A549 (cell line): ENCODE measurements around the gene ZSWIM3. TPM values are rescaled to one million over a fixed set of nuclear protein-coding genes. Genes with fewer than 3 reads are reported as not detected.

Experiments used
- ATAC-seq, 2 experiments: fragments of 200-7000 bp in 1 of 2; fragments of >200 bp in 1 of 2; cut with Nextera tagmentation in 1 of 2; cut with Tn5 transposase in 1 of 2; 3 replicates each; pipeline versions ENCODE4 v1.8.0 to v1.9.1; 2018 to 2020; ENCODE audit warnings: mild to moderate bottlenecking in 1 of 2, moderate library complexity in 1 of 2
- CTCF ChIA-PET: fragments of 300-600 bp; sonication (Branson Sonifier 250); formaldehyde crosslinking; extraction: SDS; loops from one replicate; lab custom pipeline; 2021; ENCODE audit warnings: antibody characterized with exemption, inconsistent platforms; lab: Yijun Ruan, JAX
- POLR2A ChIA-PET: fragments of 350-600 bp; formaldehyde crosslinking; extraction: SDS; loops from one replicate; lab custom pipeline; 2021; ENCODE audit warnings: antibody characterized with exemption, inconsistent platforms; lab: Yijun Ruan, JAX
- DNase-seq, 2 experiments: peaks; one replicate each; pipeline versions ENCODE4 v3.0.0 to v3.0.0-alpha.2; 2011 to 2016; ENCODE audit warnings: low read depth in 1 of 2, low spot score in 1 of 2
- FAIRE-seq: peaks from 2 replicates; lab custom pipeline; 2011; peaks lifted over from hg19 to GRCh38; lab: Jason Lieb, UNC
- H3K27ac ChIP-seq, 2 experiments: fragments of >200 bp; sonication (Bioruptor Twin); formaldehyde crosslinking; 3 replicates each; pipeline ENCODE4 v1.5.1; 2016 to 2017
- H3K4me1 ChIP-seq: fragments of >200 bp; sonication (Bioruptor Twin); formaldehyde crosslinking; 3 replicates; pipeline ENCODE4 v1.6.1; 2016
- H3K4me2 ChIP-seq: fragments of >200 bp; sonication (Bioruptor Twin); formaldehyde crosslinking; 3 replicates; pipeline ENCODE4 v1.6.1; 2016
- H3K4me3 ChIP-seq: fragments of >200 bp; sonication (Bioruptor Twin); formaldehyde crosslinking; 3 replicates; pipeline ENCODE4 v1.5.1; 2016
- H3K9me3 ChIP-seq: fragments of >200 bp; sonication (Bioruptor Twin); formaldehyde crosslinking; 3 replicates; pipeline ENCODE4 v1.6.1; 2016
- BHLHE40 ChIP-seq: IDR thresholded peaks from 2 replicates; pipeline ENCODE4 v1.6.1; 2012; ENCODE audit warnings: low read depth, low read length, inconsistent platforms
- CBX2 ChIP-seq: fragments of 200-600 bp; sonication (generic); IDR thresholded peaks from 2 replicates; pipeline ENCODE4 v1.6.1; 2016; ENCODE audit warnings: low read depth, mild to moderate bottlenecking, borderline replicate concordance
- CHD2 ChIP-seq: fragments of 150-350 bp; IDR thresholded peaks from 2 replicates; pipeline ENCODE4 v1.6.1; 2014; ENCODE audit warnings: low read length; ENCODE audit not compliant: partially characterized antibody
- ESRRA ChIP-seq: fragments of 150-350 bp; IDR thresholded peaks from 2 replicates; pipeline ENCODE4 v1.6.1; 2014; ENCODE audit warnings: mild to moderate bottlenecking, low read length, borderline replicate concordance
- FOSB ChIP-seq: fragments of 250-450 bp; sonication (Bioruptor Pico); IDR thresholded peaks from 2 replicates; pipeline ENCODE4 v1.5.0; 2020; ENCODE audit warnings: mild to moderate bottlenecking, moderate library complexity
- FOSL2 ChIP-seq, 2 experiments: fragments of 450-650 bp in 1 of 2; fragments of >200 bp in 1 of 2; sonication (Bioruptor Twin) in 1 of 2; formaldehyde crosslinking; IDR thresholded peaks; 2 replicates each; pipeline versions ENCODE4 v1.5.0 to v1.6.1; 2016 to 2020; ENCODE audit warnings: mild to moderate bottlenecking in 1 of 2, moderate library complexity in 1 of 2
- FOXS1 ChIP-seq: fragments of 250-450 bp; sonication (Bioruptor Pico); IDR thresholded peaks from 2 replicates; pipeline ENCODE4 v1.5.0; 2020; ENCODE audit warnings: mild to moderate bottlenecking, moderate library complexity
- GATA3 ChIP-seq: IDR thresholded peaks from 2 replicates; pipeline ENCODE4 v1.6.1; 2012; ENCODE audit warnings: borderline replicate concordance
- HES2 ChIP-seq: fragments of >200 bp; sonication (Bioruptor Twin); formaldehyde crosslinking; IDR thresholded peaks from 2 replicates; pipeline ENCODE4 v1.6.1; 2016
- HMGXB4 ChIP-seq: fragments of 250-450 bp; sonication (Bioruptor Pico); IDR thresholded peaks from 2 replicates; pipeline ENCODE4 v1.5.0; 2021; ENCODE audit warnings: mild to moderate bottlenecking, moderate library complexity, borderline replicate concordance
- HOXA7 ChIP-seq: fragments of 250-450 bp; sonication (Bioruptor Pico); IDR thresholded peaks from 2 replicates; pipeline ENCODE4 v1.5.0; 2020; ENCODE audit warnings: mild to moderate bottlenecking, moderate library complexity
- HOXB5 ChIP-seq: fragments of 250-450 bp; sonication (Bioruptor Pico); IDR thresholded peaks from 2 replicates; pipeline ENCODE4 v1.5.0; 2020; ENCODE audit warnings: mild to moderate bottlenecking, moderate library complexity
- JUN ChIP-seq, 2 experiments: fragments of >200 bp; sonication (Bioruptor Twin); formaldehyde crosslinking; IDR thresholded peaks; 2 replicates in 1 of 2; 3 replicates in 1 of 2; pipeline ENCODE4 v1.6.1; 2016 to 2017
- KDM5A ChIP-seq: fragments of 200-600 bp; sonication (generic); IDR thresholded peaks from 2 replicates; pipeline ENCODE4 v1.6.1; 2016; ENCODE audit warnings: antibody characterized with exemption, mild to moderate bottlenecking
- MAX ChIP-seq: IDR thresholded peaks from 2 replicates; pipeline ENCODE4 v1.6.1; 2012
- MAZ ChIP-seq: fragments of 150-350 bp; IDR thresholded peaks from 2 replicates; pipeline ENCODE4 v1.6.1; 2014; ENCODE audit warnings: antibody characterized with exemption, low read depth, low read length, borderline replicate concordance
- NPAS2 ChIP-seq: fragments of 250-450 bp; sonication (Bioruptor Pico); IDR thresholded peaks from 2 replicates; pipeline ENCODE4 v1.8.0; 2022; ENCODE audit warnings: mild to moderate bottlenecking, moderate library complexity, borderline replicate concordance
- NR3C1 ChIP-seq: fragments of >200 bp; sonication (Bioruptor Twin); formaldehyde crosslinking; IDR thresholded peaks from 3 replicates; pipeline ENCODE4 v1.6.1; 2017
- PBX3 ChIP-seq: IDR thresholded peaks from 2 replicates; pipeline ENCODE4 v1.6.1; 2012
- POLR2A ChIP-seq: IDR thresholded peaks from 2 replicates; pipeline ENCODE4 v1.6.1; 2012; ENCODE audit warnings: mild to moderate bottlenecking, low read length
- POLR2AphosphoS2 ChIP-seq: conservative IDR thresholded peaks from 2 replicates; pipeline ENCODE4 v1.6.1; 2012; ENCODE audit warnings: low read length, improper control_type of control experiment, inconsistent platforms
- REST ChIP-seq: fragments of 200-600 bp; sonication (generic); IDR thresholded peaks from 2 replicates; pipeline ENCODE4 v1.6.1; 2016; ENCODE audit warnings: antibody characterized with exemption, mild to moderate bottlenecking, moderate library complexity
- RNF2 ChIP-seq: fragments of 200-600 bp; sonication (generic); IDR thresholded peaks from 2 replicates; pipeline ENCODE4 v1.6.1; 2016; ENCODE audit warnings: low read depth, mild to moderate bottlenecking, antibody characterized with exemption, moderate library complexity, borderline replicate concordance
- ZFP36 ChIP-seq: fragments of 450-650 bp; IDR thresholded peaks from 2 replicates; pipeline ENCODE4 v1.6.1; 2014; ENCODE audit warnings: borderline replicate concordance; ENCODE audit not compliant: partially characterized antibody
- WGBS: methylation state at CpG from one replicate; pipeline ENCODE4 v1.1.6; 2017; ENCODE audit errors: missing lambda C conversion rate; 5-methylcytosine and 5-hydroxymethylcytosine counted together
- polyA plus RNA-seq, 4 experiments: library from polyadenylated mRNA; depleted of rRNA in 3 of 4; stranded (reverse); fragments of >200 nt; fragmentation: RNase III in 1 of 4; extraction: RNeasy Plus Mini Kit Qiagen cat#74134 plus additional on column Dnase treatment in 1 of 4; gene quantifications; 2 replicates in 3 of 4; 3 replicates in 1 of 4; pipeline ENCODE4 v1.2.3, GENCODE V29; 2011 to 2017

ZSWIM3 gene
- polyA plus RNA-seq, 2 of the 4 experiments (the other 2 are of a cell fraction) = 1.1 to 1.3 TPM

- TF ChIP-seq MAX (no peak), GATA3 (no peak), HOXB5 (CRISPR knock-in tag) (no peak), CBX2 (no peak)
- TF ChIP-seq, all 56 proteins: peak for 0
Observed at GRCh38 chr20:45894797-45895196, 37.4 kb downstream of the ZSWIM3 start (continued).

GRCh38 chr20:45896641-45897161, 39.3 kb downstream of the ZSWIM3 start:
- Histone ChIP-seq H3K9me3 (no peaks in the 10 kb centered on the region), H3K27ac (no peak overlapping the region), H3K4me2 (no peak overlapping the region), H3K4me3 (no peak overlapping the region), H3K4me1 (peaks cover 7% of the 10 kb centered on the region)
- 92% methylated on average over 13 of the region's 14 CpGs for WGBS
- ChIA-PET POLR2A (no interaction called here), CTCF (interaction anchor here (0.7 to 1.7 kb wide), 5 partner anchors 66 to 98 kb away, joined by 3 to 7 read pairs (median 4); no protein-coding TSS in a partner anchor)
- no peak for ATAC-seq
- no peak for TF ChIP-seq MAZ
- no peak for TF ChIP-seq ESRRA
- TF ChIP-seq NR3C1 = no peak
- TF ChIP-seq RNF2 = no peak
- no peak for TF ChIP-seq BHLHE40
- no peak for TF ChIP-seq NPAS2 (CRISPR knock-in tag)
- no peak for DNase-seq
- FAIRE-seq = no peak

- POLR2A ChIA-PET = no interaction called here
- Histone ChIP-seq H3K4me2 (no peak overlapping the region), H3K4me3 (no peak overlapping the region), H3K9me3 (no peaks in the 10 kb centered on the region)
- ATAC-seq = no peak
- FAIRE-seq = no peak
- no peak for DNase-seq
- CTCF ChIA-PET = interaction anchor here (0.7 to 1.7 kb wide), 5 partner anchors 66 to 98 kb away, joined by 3 to 7 read pairs (median 4); no protein-coding TSS in a partner anchor
- TF ChIP-seq ZFP36 (no peak), FOSL2 (IDR thresholded peaks at IDR 0.05) (no peak), FOSL2 (CRISPR knock-in tag; IDR thresholded peaks at IDR 0.05) (no peak)
- TF ChIP-seq, all 56 proteins: peak for 0
- 66% methylated on average over 2 of the region's 2 CpGs for WGBS
- no peak overlapping the region for H3K27ac ChIP-seq
- H3K4me1 ChIP-seq = peaks cover 1% of the 10 kb centered on the region; the same call in 2 of the 3 replicates
Observed at GRCh38 chr20:45897289-45897688, 39.9 kb downstream of the ZSWIM3 start.

GRCh38 chr20:45897692-45898091, 40.3 kb downstream of the ZSWIM3 start:
- H3K27ac ChIP-seq = no peak overlapping the region
- no peak for FAIRE-seq
- TF ChIP-seq JUN (IDR thresholded peaks at IDR 0.05) = no peak
- no peak for TF ChIP-seq POLR2A
- TF ChIP-seq HMGXB4 (CRISPR knock-in tag) = no peak
- no peak for TF ChIP-seq HES2
- TF ChIP-seq MAX = no peak
- no peak for TF ChIP-seq KDM5A
- no peak for TF ChIP-seq POLR2AphosphoS2
- no peak for TF ChIP-seq PBX3
- no peak for TF ChIP-seq MAZ
- no peak for TF ChIP-seq HOXA7 (CRISPR knock-in tag)
- no peak for TF ChIP-seq CHD2
- no peak for TF ChIP-seq REST
- TF ChIP-seq FOSB = no peak
- TF ChIP-seq FOXS1 = no peak
- TF ChIP-seq, all 56 proteins: peak for 0
- ChIA-PET CTCF (interaction anchor here (1.3 to 1.7 kb wide), 3 partner anchors 65 to 99 kb away, joined by 3 to 7 read pairs (median 6); no protein-coding TSS in a partner anchor), POLR2A (no interaction called here)
- no peaks in the 10 kb centered on the region for H3K9me3 ChIP-seq
- DNase-seq (no peak), ATAC-seq (no peak)
- no peak overlapping the region for H3K4me2 ChIP-seq
- H3K4me3 ChIP-seq = no peak overlapping the region
- 98% methylated on average over 7 of the region's 7 CpGs for WGBS
- H3K4me1 ChIP-seq = no peaks in the 10 kb centered on the region; the same call in 2 of the 3 replicates
